ENCODE data around the gene CNOT6.

The CNOT6 gene

GRCh38 chr5:180521591-180521990, 27.4 kb downstream of the CNOT6 start (continued):
- TF ChIP-seq, protein P1, sequence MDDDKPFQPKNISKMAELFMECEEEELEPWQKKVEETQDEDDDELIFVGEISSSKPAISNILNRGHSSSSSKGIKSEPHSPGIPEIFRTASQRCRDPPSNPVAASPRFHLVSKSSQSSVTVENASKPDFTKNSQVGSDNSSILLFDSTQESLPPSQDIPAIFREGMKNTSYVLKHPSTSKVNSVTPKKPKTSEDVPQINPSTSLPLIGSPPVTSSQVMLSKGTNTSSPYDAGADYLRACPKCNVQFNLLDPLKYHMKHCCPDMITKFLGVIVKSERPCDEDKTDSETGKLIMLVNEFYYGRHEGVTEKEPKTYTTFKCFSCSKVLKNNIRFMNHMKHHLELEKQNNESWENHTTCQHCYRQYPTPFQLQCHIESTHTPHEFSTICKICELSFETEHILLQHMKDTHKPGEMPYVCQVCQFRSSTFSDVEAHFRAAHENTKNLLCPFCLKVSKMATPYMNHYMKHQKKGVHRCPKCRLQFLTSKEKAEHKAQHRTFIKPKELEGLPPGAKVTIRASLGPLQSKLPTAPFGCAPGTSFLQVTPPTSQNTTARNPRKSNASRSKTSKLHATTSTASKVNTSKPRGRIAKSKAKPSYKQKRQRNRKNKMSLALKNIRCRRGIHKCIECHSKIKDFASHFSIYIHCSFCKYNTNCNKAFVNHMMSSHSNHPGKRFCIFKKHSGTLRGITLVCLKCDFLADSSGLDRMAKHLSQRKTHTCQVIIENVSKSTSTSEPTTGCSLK (tag by site-specific recombination; IDR thresholded peaks at IDR 0.05), result no peak
- TF ChIP-seq, protein P2, sequence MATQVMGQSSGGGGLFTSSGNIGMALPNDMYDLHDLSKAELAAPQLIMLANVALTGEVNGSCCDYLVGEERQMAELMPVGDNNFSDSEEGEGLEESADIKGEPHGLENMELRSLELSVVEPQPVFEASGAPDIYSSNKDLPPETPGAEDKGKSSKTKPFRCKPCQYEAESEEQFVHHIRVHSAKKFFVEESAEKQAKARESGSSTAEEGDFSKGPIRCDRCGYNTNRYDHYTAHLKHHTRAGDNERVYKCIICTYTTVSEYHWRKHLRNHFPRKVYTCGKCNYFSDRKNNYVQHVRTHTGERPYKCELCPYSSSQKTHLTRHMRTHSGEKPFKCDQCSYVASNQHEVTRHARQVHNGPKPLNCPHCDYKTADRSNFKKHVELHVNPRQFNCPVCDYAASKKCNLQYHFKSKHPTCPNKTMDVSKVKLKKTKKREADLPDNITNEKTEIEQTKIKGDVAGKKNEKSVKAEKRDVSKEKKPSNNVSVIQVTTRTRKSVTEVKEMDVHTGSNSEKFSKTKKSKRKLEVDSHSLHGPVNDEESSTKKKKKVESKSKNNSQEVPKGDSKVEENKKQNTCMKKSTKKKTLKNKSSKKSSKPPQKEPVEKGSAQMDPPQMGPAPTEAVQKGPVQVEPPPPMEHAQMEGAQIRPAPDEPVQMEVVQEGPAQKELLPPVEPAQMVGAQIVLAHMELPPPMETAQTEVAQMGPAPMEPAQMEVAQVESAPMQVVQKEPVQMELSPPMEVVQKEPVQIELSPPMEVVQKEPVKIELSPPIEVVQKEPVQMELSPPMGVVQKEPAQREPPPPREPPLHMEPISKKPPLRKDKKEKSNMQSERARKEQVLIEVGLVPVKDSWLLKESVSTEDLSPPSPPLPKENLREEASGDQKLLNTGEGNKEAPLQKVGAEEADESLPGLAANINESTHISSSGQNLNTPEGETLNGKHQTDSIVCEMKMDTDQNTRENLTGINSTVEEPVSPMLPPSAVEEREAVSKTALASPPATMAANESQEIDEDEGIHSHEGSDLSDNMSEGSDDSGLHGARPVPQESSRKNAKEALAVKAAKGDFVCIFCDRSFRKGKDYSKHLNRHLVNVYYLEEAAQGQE (tag by site-specific recombination; IDR thresholded peaks at IDR 0.05), result no peak
- TF ChIP-seq, protein P3, sequence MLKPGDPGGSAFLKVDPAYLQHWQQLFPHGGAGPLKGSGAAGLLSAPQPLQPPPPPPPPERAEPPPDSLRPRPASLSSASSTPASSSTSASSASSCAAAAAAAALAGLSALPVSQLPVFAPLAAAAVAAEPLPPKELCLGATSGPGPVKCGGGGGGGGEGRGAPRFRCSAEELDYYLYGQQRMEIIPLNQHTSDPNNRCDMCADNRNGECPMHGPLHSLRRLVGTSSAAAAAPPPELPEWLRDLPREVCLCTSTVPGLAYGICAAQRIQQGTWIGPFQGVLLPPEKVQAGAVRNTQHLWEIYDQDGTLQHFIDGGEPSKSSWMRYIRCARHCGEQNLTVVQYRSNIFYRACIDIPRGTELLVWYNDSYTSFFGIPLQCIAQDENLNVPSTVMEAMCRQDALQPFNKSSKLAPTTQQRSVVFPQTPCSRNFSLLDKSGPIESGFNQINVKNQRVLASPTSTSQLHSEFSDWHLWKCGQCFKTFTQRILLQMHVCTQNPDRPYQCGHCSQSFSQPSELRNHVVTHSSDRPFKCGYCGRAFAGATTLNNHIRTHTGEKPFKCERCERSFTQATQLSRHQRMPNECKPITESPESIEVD (tag by site-specific recombination; IDR thresholded peaks at IDR 0.05), result peak; percentile 79
- TF ChIP-seq ZNF677 (tag by site-specific recombination; IDR thresholded peaks at IDR 0.05), result no peak
- no peak for TF ChIP-seq ZNF776 (tag by site-specific recombination; IDR thresholded peaks at IDR 0.05; ENCODE audit: borderline replicate concordance)
- TF ChIP-seq WT1 (tag by site-specific recombination; IDR thresholded peaks at IDR 0.05), result peak; percentile 91
- no peak for TF ChIP-seq ZNF138 (tag by site-specific recombination; IDR thresholded peaks at IDR 0.05; ENCODE audit: borderline replicate concordance)
- TF ChIP-seq RBAK (tag by site-specific recombination; IDR thresholded peaks at IDR 0.05), result no peak
- TF ChIP-seq, protein P4, sequence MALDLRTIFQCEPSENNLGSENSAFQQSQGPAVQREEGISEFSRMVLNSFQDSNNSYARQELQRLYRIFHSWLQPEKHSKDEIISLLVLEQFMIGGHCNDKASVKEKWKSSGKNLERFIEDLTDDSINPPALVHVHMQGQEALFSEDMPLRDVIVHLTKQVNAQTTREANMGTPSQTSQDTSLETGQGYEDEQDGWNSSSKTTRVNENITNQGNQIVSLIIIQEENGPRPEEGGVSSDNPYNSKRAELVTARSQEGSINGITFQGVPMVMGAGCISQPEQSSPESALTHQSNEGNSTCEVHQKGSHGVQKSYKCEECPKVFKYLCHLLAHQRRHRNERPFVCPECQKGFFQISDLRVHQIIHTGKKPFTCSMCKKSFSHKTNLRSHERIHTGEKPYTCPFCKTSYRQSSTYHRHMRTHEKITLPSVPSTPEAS (tag by site-specific recombination; IDR thresholded peaks at IDR 0.05), result no peak
- TF ChIP-seq ZNF692 (tag by site-specific recombination; IDR thresholded peaks at IDR 0.05), result no peak
- TF ChIP-seq REPIN1 (tag by site-specific recombination; IDR thresholded peaks at IDR 0.05; ENCODE audit: low read depth), result no peak
- TF ChIP-seq ZNF701 (tag by site-specific recombination; IDR thresholded peaks at IDR 0.05), result no peak

DNA sequence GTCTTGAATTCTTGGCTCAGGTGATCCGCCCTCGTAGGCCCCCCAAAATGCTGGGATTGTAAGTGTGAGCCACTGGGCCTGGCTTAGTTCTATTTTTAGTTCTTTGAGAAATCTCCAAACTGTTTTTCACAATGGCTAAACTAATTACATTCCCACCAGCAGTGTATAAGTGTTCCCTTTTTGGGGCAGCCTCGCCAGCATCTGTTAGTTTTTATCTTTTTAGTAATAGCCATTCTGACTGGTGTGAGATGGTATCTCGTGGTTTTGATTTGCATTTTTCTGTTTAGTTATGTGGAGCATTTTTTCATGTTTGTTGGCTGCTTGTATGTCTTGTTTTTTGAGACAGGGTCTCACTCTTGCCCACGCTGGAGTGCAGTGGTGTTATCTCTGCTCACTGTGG, 28.2 kb downstream of the CNOT6 start:
- Histone ChIP-seq H3K36me3 (ENCODE audit: control insufficient read depth in 2 of 2, insufficient read depth in 1 of 2, low read length in 2 of 2) (peaks cover 0 to under 1% of the 10 kb centered on the region in 2 experiments; a peak in 2 of 3 replicates), H3K4me1 (ENCODE audit: control insufficient read depth, insufficient read depth, low read length) (peaks cover 42% of the 10 kb centered on the region), H3K4me3 (ENCODE audit: low read depth, low read length) (no peak overlapping the region), H3K9me3 (ENCODE audit: control insufficient read depth, insufficient read depth, low read depth, low read length) (no peaks in the 10 kb centered on the region), H3K27ac (ENCODE audit: extremely low read depth, low read depth, low read length) (no peak overlapping the region)
- TF ChIP-seq ZNF133 (tag by site-specific recombination; IDR thresholded peaks at IDR 0.05), result 0 out of 2 replicates have a peak, but pooled peaks have one; percentile 38
- TF ChIP-seq GLIS1 (tag by site-specific recombination; IDR thresholded peaks at IDR 0.05), result peak; percentile 81
- TF ChIP-seq, protein P3 (tag by site-specific recombination; IDR thresholded peaks at IDR 0.05), result peak; percentile 28; the same call in 1 of the 2 replicates
- no peak for TF ChIP-seq ZNF391 (tag by site-specific recombination; IDR thresholded peaks at IDR 0.05; ENCODE audit: borderline replicate concordance, low read depth)
- no peak for TF ChIP-seq ZNF664 (tag by site-specific recombination; IDR thresholded peaks at IDR 0.05)
- CTCF ChIA-PET, result interaction anchor here (0.6 to 1.1 kb wide), 3 partner anchors 19 to 206 kb away, joined by 3 read pairs; no protein-coding TSS in a partner anchor
- POLR2A ChIA-PET, result no interaction called here
